HG03097 (cell line): ENCODE measurements around the gene ELP6.
"Not testable (repeated sequence)": the region's sequence is repeated elsewhere in the genome, so short reads cannot be mapped to it uniquely, and the experiment has no call there.

Source experiments
- ATAC-seq: cut with Tn5 transposase; IDR thresholded peaks from one replicate; pipeline ENCODE4 v1.9.1; 2021; ENCODE audit not compliant: unreplicated experiment, low FRiP score

The ELP6 gene

GRCh38 chr3:47469616-47470015 lies 43.9 kb downstream of the ELP6 start:
- no peak for ATAC-seq

DNA sequence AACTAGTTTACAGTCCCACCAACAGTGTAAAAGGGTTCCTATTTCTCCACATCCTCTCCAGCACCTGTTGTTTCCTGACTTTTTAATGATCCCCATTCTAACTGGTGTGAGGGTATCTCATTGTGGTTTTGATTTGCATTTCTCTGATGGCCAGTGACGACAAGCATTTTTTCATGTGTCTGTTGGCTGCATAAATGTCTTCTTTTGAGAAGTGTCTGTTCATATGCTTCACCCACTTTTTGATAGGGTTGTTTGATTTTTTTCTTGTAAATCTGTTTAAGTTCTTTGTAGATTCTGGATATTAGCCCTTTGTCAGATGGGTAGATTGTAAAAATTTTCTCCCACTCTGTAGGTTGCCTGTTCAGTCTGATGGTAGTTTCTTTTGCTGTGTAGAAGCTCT lies 45.2 kb downstream of the ELP6 start:
- not testable (repeated sequence) for ATAC-seq

- no peak for ATAC-seq
Observed at GRCh38 chr3:47464588-47464987, 48.9 kb downstream of the ELP6 start.

GRCh38 chr3:47459534-47460085 lies 53.9 kb downstream of the ELP6 start:
- not testable (repeated sequence) for ATAC-seq

GRCh38 chr3:47456984-47457383 lies 56.5 kb downstream of the ELP6 start:
- no peak for ATAC-seq

GRCh38 chr3:47455806-47456452 lies 57.6 kb downstream of the ELP6 start:
- no peak for ATAC-seq

GRCh38 chr3:47452453-47453215 lies 60.9 kb downstream of the ELP6 start:
- no peak for ATAC-seq
